Measurements from ENCODE around the gene GTF3A.

DNA sequence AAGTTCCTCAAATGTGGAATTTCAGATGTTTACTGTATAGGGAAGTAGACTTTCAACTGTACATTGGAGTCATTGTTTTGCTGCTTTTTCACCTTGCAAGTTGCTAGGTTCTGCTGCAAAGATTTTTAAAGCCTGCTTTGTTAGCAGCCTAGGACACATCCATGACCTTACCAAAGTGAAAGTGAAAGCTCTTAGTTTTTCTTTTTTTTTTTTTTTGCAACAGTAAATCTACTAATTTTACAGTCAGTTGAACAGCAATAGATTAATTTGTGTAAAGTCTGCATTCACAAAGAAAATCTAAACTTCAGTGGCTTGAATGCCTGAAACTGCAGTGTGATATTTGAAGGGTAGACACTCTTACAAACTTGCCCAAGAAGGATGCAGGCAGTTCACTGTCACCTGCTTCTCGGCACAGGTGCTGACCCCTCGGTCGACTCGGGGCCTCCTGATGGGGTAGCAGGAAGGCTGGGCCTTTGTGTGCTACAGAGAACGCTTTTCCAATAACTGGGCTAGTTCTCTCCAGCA is 31.0 kb downstream of the GTF3A start:
- TF ChIP-seq, protein P1, sequence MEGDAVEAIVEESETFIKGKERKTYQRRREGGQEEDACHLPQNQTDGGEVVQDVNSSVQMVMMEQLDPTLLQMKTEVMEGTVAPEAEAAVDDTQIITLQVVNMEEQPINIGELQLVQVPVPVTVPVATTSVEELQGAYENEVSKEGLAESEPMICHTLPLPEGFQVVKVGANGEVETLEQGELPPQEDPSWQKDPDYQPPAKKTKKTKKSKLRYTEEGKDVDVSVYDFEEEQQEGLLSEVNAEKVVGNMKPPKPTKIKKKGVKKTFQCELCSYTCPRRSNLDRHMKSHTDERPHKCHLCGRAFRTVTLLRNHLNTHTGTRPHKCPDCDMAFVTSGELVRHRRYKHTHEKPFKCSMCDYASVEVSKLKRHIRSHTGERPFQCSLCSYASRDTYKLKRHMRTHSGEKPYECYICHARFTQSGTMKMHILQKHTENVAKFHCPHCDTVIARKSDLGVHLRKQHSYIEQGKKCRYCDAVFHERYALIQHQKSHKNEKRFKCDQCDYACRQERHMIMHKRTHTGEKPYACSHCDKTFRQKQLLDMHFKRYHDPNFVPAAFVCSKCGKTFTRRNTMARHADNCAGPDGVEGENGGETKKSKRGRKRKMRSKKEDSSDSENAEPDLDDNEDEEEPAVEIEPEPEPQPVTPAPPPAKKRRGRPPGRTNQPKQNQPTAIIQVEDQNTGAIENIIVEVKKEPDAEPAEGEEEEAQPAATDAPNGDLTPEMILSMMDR (conservative IDR thresholded peaks at IDR 0.05; ENCODE audit: low read depth, low read length) = no peak
- TF ChIP-seq SMC3 (IDR thresholded peaks at IDR 0.05; ENCODE audit: low read depth, low read length) (no peak), POLR2A (IDR thresholded peaks at IDR 0.05; ENCODE audit: low read depth, low read length) (no peak), RAD21 (IDR thresholded peaks at IDR 0.05; ENCODE audit: low read length) (no peak), BHLHE40 (IDR thresholded peaks at IDR 0.05; ENCODE audit: low read depth, low read length) (no peak), CHD1 (IDR thresholded peaks at IDR 0.05; ENCODE audit: low read depth, low read length) (no peak), CEBPB (IDR thresholded peaks at IDR 0.05; ENCODE audit: low read depth, low read length) (no peak), MXI1 (IDR thresholded peaks at IDR 0.05; ENCODE audit: borderline replicate concordance, low read depth, low read length) (no peak)
- TF ChIP-seq, protein P2, sequence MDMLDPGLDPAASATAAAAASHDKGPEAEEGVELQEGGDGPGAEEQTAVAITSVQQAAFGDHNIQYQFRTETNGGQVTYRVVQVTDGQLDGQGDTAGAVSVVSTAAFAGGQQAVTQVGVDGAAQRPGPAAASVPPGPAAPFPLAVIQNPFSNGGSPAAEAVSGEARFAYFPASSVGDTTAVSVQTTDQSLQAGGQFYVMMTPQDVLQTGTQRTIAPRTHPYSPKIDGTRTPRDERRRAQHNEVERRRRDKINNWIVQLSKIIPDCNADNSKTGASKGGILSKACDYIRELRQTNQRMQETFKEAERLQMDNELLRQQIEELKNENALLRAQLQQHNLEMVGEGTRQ (IDR thresholded peaks at IDR 0.05; ENCODE audit: low read depth, low read length) = no peak
- TF ChIP-seq, protein P3, sequence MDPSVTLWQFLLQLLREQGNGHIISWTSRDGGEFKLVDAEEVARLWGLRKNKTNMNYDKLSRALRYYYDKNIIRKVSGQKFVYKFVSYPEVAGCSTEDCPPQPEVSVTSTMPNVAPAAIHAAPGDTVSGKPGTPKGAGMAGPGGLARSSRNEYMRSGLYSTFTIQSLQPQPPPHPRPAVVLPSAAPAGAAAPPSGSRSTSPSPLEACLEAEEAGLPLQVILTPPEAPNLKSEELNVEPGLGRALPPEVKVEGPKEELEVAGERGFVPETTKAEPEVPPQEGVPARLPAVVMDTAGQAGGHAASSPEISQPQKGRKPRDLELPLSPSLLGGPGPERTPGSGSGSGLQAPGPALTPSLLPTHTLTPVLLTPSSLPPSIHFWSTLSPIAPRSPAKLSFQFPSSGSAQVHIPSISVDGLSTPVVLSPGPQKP (IDR thresholded peaks at IDR 0.05; ENCODE audit: borderline replicate concordance, low read depth, low read length) = no peak

Measured in IMR-90 (cell line).